Breast epithelium (tissue), 3 donors: ENCODE measurements around the gene POLR2F.

Experiments used
- POLR2A ChIP-seq: fragments of 450-650 bp; IDR thresholded peaks from one replicate; pipeline ENCODE4 v1.6.1; 2016; ENCODE audit warnings: antibody characterized with exemption, mild to moderate bottlenecking, moderate library complexity
- POLR2AphosphoS5 ChIP-seq, 3 donors: sonication (generic); formaldehyde crosslinking; IDR thresholded peaks; one replicate each; pipeline ENCODE4 v1.6.1; 2017; ENCODE audit warnings: antibody characterized with exemption in 3 of 3
- TF ChIP-seq, protein P1 (sequence below), 3 donors: fragments of 450-650 bp; IDR thresholded peaks; one replicate each; pipeline ENCODE4 v1.5.1; 2016 to 2017; ENCODE audit warnings: antibody characterized with exemption in 3 of 3, mild to moderate bottlenecking in 3 of 3, moderate library complexity in 3 of 3

DNA sequence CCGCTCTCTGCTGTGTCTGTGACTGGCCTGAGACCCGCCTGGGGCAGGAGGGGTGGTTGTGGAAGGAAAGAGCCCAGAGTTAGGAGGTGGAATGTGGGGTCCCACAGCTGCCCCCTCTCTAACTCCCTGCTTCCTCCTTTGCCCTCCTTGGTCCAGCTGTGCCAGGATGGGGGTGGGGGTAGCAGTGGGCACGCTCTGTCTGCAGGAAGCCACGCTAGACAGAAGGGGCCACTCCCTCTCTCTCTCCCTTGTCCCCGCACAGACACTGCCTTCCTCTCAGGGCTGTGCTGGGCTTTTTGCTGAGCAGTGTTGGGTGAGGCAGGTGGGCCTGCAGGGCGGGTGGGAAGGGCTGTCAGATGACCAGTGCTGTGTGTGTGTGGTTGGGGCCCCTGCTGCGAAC lies 32.9 kb downstream of the POLR2F start:
- TF ChIP-seq, protein P1, sequence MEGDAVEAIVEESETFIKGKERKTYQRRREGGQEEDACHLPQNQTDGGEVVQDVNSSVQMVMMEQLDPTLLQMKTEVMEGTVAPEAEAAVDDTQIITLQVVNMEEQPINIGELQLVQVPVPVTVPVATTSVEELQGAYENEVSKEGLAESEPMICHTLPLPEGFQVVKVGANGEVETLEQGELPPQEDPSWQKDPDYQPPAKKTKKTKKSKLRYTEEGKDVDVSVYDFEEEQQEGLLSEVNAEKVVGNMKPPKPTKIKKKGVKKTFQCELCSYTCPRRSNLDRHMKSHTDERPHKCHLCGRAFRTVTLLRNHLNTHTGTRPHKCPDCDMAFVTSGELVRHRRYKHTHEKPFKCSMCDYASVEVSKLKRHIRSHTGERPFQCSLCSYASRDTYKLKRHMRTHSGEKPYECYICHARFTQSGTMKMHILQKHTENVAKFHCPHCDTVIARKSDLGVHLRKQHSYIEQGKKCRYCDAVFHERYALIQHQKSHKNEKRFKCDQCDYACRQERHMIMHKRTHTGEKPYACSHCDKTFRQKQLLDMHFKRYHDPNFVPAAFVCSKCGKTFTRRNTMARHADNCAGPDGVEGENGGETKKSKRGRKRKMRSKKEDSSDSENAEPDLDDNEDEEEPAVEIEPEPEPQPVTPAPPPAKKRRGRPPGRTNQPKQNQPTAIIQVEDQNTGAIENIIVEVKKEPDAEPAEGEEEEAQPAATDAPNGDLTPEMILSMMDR (IDR thresholded peaks at IDR 0.05): no peak
- TF ChIP-seq POLR2A (no peak), POLR2AphosphoS5 (IDR thresholded peaks at IDR 0.05) (no peak)
